Stimulated activated naive CD4-positive, alpha-beta T cell (primary cell): Measurements from ENCODE around the gene TAS1R3.

Source experiments
- DNase-seq, 6 experiments: peaks; one replicate each; lab custom pipeline; 2025; lab: John Stamatoyannopoulos, UW

Gene TAS1R3

DNA sequence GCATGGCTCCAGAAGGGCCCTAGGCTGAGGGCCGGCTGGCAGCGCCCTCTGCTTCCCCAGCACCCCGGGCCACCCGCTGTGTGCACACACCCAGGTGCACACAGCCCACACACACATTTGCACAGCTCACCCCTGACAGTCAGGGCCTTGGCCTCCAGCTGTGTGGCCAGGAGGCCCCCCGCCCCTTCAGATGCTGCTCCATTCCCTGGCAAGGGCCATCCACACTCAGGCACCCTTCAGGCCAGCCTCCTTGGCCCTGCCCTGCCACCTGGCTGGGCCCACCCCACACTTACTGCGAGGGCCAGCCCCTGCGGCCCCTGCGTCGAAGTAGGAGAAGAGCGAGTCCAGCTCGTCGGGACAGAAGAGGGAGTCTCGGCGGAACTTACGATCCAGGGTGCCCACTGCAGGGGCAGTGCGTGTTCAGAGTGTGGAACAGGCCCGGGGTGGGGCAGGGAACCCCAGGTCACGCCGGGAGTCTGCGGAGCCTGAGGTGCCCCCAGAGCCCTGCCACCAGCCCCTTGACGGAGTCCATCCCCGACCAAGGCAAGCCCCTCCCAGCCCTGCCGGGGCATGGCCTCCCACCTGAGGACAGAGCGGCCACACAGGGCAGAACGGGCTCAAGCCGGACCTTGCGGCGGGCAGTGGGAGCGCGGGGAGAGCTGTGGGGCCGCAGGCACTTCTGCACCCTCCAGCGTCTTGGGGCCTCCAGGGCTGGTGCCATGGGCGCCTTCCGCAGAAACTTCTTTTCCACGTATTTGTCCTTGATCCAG lies 35.7 kb upstream of the TAS1R3 start:
- no peak for DNase-seq

DNA sequence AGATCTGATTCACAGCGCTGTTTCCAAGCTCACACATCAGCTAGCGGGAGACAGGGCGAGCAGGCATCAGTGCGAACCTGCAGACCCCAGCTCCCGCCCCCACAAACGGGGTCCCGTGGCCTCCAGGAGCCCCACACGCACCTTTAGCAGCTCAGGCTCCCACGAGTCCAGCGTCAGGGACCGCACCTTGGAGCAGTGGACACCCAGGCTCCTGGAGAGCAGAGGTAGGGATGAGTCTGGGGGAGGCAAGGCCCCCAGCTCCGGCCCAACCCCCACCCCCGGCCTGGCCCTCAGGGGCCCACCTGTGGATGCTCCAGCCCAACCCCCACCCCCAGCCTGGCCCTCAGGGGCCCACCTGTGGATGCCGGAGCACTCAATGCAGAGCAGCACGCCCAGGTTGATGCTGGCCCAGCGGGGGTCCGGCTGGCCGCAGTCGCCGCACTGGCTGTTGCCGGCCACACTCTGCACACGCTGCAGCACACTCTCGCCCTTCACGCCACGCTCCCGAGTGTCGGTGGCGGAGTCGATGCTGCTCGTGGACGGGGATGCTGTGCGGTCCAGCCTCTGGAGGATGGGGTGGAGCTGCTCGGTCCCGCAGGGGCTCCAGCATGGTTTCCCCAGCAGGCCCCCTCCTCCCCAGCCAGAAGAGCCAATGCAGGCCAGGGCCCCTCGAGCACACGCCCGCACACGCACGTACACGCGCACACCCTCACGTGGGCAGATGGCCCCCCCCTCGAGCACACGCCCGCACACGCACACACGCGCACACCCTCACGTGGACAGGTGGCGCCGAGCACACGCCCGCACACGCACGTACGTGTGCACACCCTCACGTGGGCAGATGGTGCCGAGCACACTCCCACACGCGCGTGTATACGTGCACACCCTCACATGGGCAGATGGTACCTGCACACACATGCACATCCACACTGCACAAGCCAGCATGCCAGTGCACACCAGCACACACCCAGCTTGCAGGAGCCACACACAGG lies 34.7 kb upstream of the TAS1R3 start:
- no peak for DNase-seq

- DNase-seq, result no peak
Measured at GRCh38 chr1:1297802-1298424, 33.2 kb upstream of the TAS1R3 start.

- DNase-seq, result no peak
Measured at GRCh38 chr1:1298861-1299685, 32.0 kb upstream of the TAS1R3 start.

- peak in 3 of 6 experiments; percentile 10 to 26 (median 15) for DNase-seq
Measured at GRCh38 chr1:1299686-1300351, 31.3 kb upstream of the TAS1R3 start.

GRCh38 chr1:1300352-1300739 lies 30.7 kb upstream of the TAS1R3 start:
- DNase-seq, result no peak

DNA sequence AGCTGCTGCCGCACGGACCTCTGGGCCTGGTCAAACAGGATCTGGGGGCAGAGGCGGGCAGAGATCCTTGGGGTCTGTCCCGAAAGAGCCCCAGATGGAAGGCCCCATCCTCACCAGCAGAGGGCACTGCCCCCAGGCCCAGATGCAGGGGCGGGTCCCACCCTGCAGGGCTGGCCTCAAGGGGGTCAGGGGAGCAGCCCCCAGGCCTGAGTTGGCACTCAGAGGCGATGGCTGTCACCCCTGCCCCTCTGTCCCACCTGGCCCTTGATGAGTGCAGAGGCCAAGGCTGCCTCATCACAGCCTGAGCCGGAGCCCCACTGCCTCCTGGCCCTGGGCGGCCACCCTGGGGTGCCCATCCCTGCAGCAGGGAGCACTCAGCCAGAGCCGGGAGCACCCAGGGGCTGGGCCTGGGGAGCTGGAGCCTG lies 29.1 kb upstream of the TAS1R3 start:
- DNase-seq, result no peak

DNA sequence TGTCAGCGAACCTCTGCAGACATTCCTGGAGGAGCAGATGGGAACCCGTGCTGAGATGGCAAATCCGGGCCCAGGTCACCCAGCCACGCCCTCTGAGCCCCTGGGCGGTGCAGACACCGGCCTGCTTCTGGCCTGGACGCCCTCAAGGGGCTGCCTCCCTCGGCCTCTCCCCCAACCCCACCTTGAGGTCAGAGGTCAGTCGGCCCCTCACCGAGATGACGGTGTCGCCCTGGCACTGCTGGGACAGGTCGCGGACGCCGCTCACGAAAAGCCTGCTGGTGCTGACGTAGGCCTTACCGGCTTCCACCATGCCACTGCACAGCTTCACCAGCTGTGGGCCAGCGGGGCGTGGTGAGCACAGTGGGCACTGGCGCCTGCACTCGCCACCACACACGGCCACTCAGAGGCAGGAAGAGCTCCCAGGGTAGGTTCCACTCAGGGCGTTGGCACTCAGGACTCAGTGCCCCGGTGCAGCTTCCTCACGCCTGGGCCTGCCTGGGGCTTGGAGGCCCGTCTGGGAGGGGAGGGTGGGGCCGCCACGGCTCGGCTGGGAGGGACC lies 28.1 kb upstream of the TAS1R3 start:
- DNase-seq, result no peak

DNA sequence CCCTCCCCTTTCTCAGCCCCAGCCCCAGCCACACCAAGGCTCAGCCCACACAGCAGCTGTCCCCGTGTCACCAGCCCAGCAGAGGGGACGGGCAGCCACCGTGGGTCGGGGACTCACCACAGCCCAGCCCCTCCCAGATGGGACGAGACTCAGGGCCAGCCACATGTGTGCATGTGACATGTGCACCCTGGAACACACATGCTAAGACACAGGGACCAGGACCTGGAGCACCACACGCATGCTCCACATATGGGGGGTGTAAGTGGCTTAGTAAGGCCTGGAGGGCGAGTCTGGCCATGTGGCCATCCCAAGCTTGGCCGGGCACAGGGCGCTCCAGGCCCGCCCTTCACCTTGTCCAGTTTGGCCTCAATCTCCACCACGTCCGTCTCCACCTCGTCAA lies 27.3 kb upstream of the TAS1R3 start:
- no peak for DNase-seq

DNA sequence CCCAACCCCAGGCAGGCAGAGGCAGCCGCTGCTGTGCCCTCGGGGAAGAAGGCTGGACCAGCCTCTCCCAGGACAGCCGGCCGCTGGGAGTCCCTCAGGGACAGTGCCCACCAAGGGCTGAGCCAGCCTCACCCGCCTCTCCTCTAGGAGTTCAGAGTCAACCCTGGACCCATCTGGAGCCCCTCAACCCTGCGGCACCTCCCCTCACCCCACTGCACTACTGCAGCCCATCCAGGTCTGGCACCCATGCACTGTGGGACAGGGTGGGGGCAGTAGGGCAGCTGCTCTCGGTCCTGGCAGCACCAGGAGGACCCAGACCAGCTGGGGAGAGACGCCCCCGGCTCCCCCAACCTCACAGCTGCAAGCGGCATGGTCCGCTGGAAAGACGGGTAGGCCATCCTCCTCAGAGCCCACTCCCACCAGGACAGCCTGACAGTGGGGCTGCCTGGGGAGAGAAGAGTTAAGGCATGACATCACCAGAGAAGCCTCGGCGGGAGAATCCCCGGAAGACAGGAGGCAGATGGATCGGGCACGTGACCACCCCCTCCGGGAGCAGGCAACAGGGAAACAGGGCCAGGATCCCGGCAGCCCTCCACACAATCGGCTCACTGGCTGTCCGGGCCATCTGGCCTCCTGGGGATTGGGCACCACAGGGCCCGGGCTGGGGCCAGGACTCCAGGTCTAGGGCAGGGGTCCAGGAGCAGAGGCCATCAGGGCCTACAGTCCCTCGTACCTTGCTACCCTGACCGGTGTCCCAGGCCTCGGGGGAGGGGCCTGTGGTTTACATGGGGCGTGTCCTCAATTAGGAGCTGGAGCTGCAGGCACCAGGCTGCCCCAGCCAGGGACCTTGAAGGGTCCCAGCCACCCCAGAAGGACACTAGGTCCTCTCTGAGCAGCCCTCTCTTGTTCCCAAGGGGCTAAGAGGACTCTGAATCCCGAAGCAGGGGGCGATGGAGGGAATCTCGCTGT lies 26.5 kb upstream of the TAS1R3 start:
- DNase-seq, result no peak

- peak; percentile 20 to 60 (median 46) for DNase-seq
Measured at GRCh38 chr1:1305300-1306069, 25.6 kb upstream of the TAS1R3 start.

DNA sequence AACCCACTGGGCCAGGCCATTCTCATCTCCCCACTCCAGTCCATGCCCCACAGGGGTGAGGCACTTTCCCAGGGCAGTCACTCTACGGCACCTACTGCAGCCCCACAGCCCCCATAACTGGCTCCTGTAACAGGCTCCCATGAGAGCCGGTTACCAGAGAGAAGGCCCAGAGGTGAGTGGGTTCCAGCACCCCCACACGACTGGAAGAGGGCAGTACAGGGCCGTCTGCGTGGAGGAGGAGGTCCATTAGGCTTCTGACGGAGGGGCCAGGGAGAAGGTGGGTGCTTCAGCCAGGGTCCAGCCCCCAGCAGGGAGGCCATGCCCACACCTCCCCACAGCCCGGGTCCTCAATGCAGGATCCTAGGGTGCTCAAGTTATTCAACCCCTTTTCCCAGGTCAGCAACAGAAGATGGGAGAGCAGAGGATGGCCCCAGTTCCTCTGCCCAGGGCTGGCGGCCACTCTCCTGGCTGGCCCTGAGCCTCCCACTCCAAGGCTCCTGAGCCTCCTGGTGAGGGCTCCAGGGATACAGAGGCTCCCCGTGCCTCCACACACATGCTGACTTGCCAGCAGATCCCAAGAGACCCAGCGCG lies 24.9 kb upstream of the TAS1R3 start:
- DNase-seq, result no peak

DNA sequence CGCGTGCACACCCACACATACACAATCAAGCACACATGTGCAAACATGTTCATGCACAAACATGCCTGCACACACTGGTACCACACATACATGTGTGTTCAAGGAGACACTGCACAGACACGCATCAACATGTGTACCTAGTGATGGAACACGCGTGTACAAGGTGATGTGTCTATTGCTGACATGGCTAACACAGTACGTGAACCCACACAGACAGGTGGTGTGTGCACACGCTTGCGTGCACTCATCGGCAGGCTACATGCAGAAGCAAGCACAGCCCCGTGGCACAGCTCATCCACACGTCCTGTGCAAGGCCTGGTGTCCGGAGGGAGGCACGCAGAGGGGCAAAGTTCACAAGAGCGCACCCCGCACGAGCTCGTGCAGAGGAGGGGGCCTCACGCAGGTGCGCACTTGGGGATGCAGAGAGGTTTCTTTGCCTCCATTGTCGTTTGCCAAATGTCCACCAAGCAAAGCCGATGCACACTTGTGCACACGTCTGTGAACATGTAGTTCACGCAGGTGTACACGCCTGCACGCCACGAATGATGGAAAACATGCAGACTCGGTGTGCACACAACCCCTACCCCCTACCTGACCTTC lies 24.3 kb upstream of the TAS1R3 start:
- DNase-seq, result peak in 1 of 6 experiments; percentile 16

GRCh38 chr1:1307261-1307922 lies 23.7 kb upstream of the TAS1R3 start:
- no peak for DNase-seq

GRCh38 chr1:1307923-1308755 lies 22.9 kb upstream of the TAS1R3 start, which contains the start of the genes ACAP3 and PUSL1:
TSS of gene ACAP3 (minus strand) at chr1:1307930. CDS start at chr1:1307815, 115 bp downstream.
TSS of gene PUSL1 (plus strand) at chr1:1308597. CDS start at chr1:1308644, 47 bp downstream.
- DNase-seq, result peak; percentile 87 to 98 (median 90)

DNA sequence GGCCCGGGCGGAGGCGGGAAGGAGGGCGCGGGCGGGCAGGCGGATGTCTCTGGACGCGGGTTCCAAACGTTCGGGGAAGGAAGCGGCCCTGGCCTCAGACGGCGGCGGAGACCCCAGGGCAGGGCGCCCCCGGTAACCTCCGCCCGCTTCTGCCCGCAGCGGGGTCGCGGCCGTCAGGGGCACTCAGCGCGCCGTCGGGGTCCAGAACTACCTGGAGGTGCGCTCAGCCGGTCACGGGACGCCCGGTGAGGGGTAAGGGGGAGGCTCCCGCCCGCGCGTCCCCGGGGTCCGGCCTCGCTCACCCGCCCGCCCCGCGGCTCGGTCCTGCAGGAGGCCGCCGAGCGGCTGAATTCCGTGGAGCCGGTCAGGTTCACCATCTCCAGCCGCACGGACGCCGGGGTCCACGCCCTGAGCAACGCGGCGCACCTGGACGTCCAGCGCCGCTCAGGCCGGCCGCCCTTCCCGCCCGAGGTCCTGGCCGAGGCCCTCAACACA lies 22.3 kb upstream of the TAS1R3 start:
- peak in 1 of 6 experiments; percentile 41 for DNase-seq
